ENCODE data around the gene ZNF75A. TPM values are rescaled to one million over a fixed set of nuclear protein-coding genes. Genes with fewer than 3 reads are reported as not detected.

The ZNF75A gene
- total RNA-seq, 1 donor from 2014 or later, result 32.4 TPM

DNA sequence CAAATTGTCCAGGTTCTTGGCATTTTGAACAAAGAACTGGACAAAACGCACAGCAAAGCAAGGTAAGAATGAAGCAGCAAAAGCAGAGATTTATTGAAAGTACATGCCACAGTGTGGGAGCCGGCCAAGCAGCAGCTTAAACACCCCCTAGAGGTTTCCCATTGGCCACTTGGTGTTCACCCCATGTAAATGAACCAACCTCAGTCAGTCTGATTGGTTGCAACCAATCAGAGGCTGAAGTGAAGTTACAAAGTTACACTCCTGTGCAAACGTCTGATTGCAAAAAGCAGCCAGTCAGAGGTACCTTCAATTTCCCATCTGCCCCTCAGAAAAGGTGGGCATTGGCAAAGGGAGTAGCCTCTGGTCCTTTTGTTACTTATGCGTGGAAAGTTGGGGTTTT lies 30.8 kb upstream of the ZNF75A start:
- Histone ChIP-seq H3K36me3 (no peaks in the 10 kb centered on the region), H3K27ac (no peak overlapping the region), H3K9me3 (no peaks in the 10 kb centered on the region), H3K4me1 (no peaks in the 10 kb centered on the region), H3K27me3 (ENCODE audit: low read depth) (no peaks in the 10 kb centered on the region), H3K4me3 (no peak overlapping the region)
- ATAC-seq (no peak), DNase-seq (no peak)
- intact Hi-C loops (cut with DNase I), result no loop called here
- TF ChIP-seq, protein P1, sequence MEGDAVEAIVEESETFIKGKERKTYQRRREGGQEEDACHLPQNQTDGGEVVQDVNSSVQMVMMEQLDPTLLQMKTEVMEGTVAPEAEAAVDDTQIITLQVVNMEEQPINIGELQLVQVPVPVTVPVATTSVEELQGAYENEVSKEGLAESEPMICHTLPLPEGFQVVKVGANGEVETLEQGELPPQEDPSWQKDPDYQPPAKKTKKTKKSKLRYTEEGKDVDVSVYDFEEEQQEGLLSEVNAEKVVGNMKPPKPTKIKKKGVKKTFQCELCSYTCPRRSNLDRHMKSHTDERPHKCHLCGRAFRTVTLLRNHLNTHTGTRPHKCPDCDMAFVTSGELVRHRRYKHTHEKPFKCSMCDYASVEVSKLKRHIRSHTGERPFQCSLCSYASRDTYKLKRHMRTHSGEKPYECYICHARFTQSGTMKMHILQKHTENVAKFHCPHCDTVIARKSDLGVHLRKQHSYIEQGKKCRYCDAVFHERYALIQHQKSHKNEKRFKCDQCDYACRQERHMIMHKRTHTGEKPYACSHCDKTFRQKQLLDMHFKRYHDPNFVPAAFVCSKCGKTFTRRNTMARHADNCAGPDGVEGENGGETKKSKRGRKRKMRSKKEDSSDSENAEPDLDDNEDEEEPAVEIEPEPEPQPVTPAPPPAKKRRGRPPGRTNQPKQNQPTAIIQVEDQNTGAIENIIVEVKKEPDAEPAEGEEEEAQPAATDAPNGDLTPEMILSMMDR (IDR thresholded peaks at IDR 0.05), result no peak

DNA sequence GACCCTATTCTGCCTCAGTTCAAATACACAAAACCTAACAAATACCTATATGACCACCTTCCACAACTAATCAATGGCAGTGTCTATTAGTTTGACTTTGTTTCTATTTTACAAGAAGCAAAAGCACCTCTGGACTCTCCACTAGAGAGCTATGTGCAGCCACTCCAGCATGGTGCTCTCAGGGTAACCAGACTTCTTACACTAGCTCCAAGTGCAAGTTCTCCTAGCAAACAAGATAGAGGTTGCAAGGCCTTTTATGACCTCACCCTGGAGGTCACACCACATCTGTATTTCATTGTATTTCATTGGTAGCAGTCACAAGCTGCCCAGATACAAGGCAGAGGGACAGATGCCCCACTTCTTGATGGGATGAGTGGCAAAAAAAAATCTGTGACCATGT lies 30.4 kb upstream of the ZNF75A start:
- DNase-seq (no peak), ATAC-seq (no peak)
- intact Hi-C loops (cut with DNase I), result no loop called here
- Histone ChIP-seq H3K27me3 (ENCODE audit: low read depth) (no peaks in the 10 kb centered on the region), H3K27ac (no peak overlapping the region), H3K4me3 (no peak overlapping the region), H3K9me3 (no peaks in the 10 kb centered on the region), H3K4me1 (no peaks in the 10 kb centered on the region), H3K36me3 (no peaks in the 10 kb centered on the region)
- TF ChIP-seq, protein P1 (IDR thresholded peaks at IDR 0.05), result no peak

DNA sequence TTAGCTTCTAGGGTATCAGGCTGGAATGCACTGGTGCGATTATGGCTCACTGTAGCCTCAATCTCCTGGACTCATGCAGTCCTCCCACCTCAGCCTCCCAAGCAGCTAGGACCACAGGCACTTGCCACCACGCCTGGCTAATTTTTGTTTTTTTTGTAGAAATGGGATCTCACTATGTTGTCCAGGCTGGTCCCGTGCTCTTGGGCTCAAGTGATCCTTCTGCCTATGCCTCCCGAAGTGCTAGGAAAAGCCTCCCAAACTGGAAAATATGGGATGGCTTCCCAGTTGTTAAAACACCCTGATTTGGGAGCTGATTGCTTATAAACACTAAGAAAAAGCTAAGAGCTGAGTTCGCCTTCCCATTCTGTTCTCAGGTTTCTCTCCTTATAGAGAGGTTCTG lies 28.6 kb upstream of the ZNF75A start:
- Histone ChIP-seq H3K27me3 (ENCODE audit: low read depth) (no peaks in the 10 kb centered on the region), H3K4me3 (no peak overlapping the region), H3K4me1 (peaks cover 3% of the 10 kb centered on the region), H3K27ac (no peak overlapping the region), H3K36me3 (no peaks in the 10 kb centered on the region), H3K9me3 (no peaks in the 10 kb centered on the region)
- TF ChIP-seq, protein P1 (IDR thresholded peaks at IDR 0.05), result no peak
- intact Hi-C loops (cut with DNase I), result no loop called here
- DNase-seq (no peak), ATAC-seq (no peak)

DNA sequence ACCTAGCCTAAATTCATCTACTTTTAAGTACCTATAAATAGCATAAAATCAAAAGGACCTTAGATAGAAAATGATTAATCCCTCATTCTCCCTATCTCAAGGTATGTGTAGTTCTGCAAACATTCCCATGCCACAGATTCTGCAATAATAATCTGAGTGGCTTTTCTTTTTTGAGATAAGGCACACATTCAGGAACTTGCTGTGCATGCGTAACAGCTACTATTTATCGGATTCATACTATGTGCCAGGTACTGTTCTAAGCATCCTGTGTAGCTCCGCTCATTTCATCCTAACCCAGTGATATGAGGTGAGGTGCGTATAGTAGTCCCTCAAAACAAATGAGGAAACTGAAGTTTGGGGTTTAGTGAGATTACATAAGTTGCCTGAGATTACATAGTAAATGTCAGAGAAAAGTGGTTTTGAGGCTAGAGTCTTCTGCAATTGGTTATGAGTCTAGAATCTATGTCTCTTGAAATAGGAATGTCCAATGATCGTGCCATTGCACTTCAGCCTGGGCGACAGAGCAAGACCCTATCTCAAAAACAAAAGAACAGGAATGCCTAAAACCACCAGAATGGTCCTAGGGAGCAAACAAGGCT lies 24.0 kb upstream of the ZNF75A start:
- intact Hi-C loops (cut with DNase I), result no loop called here
- no peak for DNase-seq

DNA sequence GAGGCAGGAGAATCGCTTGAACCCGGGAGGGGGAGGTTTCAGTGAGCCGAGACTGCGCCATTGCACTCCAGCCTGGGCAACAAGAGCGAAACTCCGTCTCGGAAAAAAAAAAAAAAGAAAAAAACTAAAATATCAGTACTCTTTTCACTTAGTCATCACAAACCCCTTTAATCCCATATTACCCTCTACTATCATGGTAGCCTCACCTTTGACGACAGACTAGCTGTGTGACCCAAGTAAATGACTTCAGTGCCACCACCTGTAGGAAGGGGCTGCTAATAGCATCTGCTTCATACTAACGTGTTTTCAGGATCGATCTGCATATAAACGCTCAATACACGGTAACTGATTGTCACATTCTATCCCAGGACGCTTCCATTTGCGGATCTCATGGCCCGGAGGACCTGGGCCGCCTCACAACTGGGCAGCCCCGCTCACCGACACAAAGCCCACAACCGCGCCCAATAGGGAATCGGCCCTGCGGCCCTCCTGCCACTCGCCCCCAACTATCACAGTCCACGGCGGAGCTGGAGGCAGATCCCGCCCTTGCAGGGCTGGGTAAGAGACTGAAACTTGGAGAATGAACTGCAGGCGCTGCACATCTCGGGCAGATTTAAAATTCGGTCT lies 23.1 kb upstream of the ZNF75A start:
- peak; percentile 50 to 59 for ATAC-seq
- Histone ChIP-seq H3K36me3 (peaks cover 19% of the 10 kb centered on the region), H3K9me3 (peaks cover 11% of the 10 kb centered on the region), H3K4me1 (peaks cover 28% of the 10 kb centered on the region), H3K4me3 (peak overlapping the region; percentile 75), H3K27me3 (ENCODE audit: low read depth) (no peaks in the 10 kb centered on the region), H3K27ac (peak overlapping the region; percentile 99)
- DNase-seq, result no peak
- TF ChIP-seq, protein P1 (IDR thresholded peaks at IDR 0.05), result no peak
- intact Hi-C loops (cut with DNase I), result no loop called here

More for the DNA sequence above, 24.0 kb upstream of the ZNF75A start:
- Histone ChIP-seq H3K4me1 (peaks cover 28% of the 10 kb centered on the region), H3K4me3 (no peak overlapping the region), H3K27ac (no peak overlapping the region), H3K9me3 (peaks cover 2% of the 10 kb centered on the region), H3K36me3 (peaks cover 10% of the 10 kb centered on the region), H3K27me3 (ENCODE audit: low read depth) (no peaks in the 10 kb centered on the region)
- TF ChIP-seq, protein P1 (IDR thresholded peaks at IDR 0.05), result no peak
- ATAC-seq, result no peak

Measured in lower lobe of right lung (tissue), 2 donors.